ENCODE data around the gene CATSPER4. TPM values are rescaled to one million over a fixed set of nuclear protein-coding genes. Genes with fewer than 3 reads are reported as not detected.

Gene CATSPER4
- total RNA-seq, 2 donors from 2014 or later, result not detected

GRCh38 chr1:26233903-26234643, 43.7 kb downstream of the CATSPER4 start, which contains the start of gene CEP85:
CEP85 (plus strand) TSS chr1:26234200; CDS start chr1:26239784, 5,584 bp downstream.
- Mint-ChIP-seq H3K4me1 (peaks cover 15% of the 10 kb centered on the region), H3K9me3 (no peaks in the 10 kb centered on the region), H3K27me3 (no peaks in the 10 kb centered on the region), H3K27ac (peak within 1 kb of the TSS; percentile 96), H3K36me3 (ENCODE audit: low read depth) (peaks cover 14% of the 10 kb centered on the region), H3K4me3 (peak within 1 kb of the TSS; percentile 99)
- peak; percentile 96 for ATAC-seq (replicated peaks)

- peak overlapping the region; percentile 96 for H3K27ac Mint-ChIP-seq
- H3K4me1 Mint-ChIP-seq, result peaks cover 15% of the 10 kb centered on the region
- H3K4me3 Mint-ChIP-seq, result peak overlapping the region; percentile 99
- no peaks in the 10 kb centered on the region for H3K9me3 Mint-ChIP-seq
- peaks cover 18% of the 10 kb centered on the region for H3K36me3 Mint-ChIP-seq (ENCODE audit: low read depth)
- no peak for ATAC-seq (replicated peaks)
- no peaks in the 10 kb centered on the region for H3K27me3 Mint-ChIP-seq
These were observed 44.4 kb downstream of the CATSPER4 start for GRCh38 chr1:26234644-26235370.

GRCh38 chr1:26237230-26237966, 47.0 kb downstream of the CATSPER4 start:
- H3K9me3 Mint-ChIP-seq, result no peaks in the 10 kb centered on the region
- peaks cover 44% of the 10 kb centered on the region for H3K36me3 Mint-ChIP-seq (ENCODE audit: low read depth)
- H3K4me3 Mint-ChIP-seq, result peak overlapping the region; percentile 48
- H3K27ac Mint-ChIP-seq, result peak overlapping the region; percentile 21
- H3K4me1 Mint-ChIP-seq, result peaks cover 15% of the 10 kb centered on the region
- H3K27me3 Mint-ChIP-seq, result no peaks in the 10 kb centered on the region
- ATAC-seq (replicated peaks), result no peak

- ATAC-seq (replicated peaks), result no peak
- Mint-ChIP-seq H3K36me3 (ENCODE audit: low read depth) (peaks cover 69% of the 10 kb centered on the region), H3K9me3 (no peaks in the 10 kb centered on the region)
These were observed 49.5 kb downstream of the CATSPER4 start for GRCh38 chr1:26239936-26240335.

More at GRCh38 chr1:26239936-26240335, 49.5 kb downstream of the CATSPER4 start:
- Mint-ChIP-seq H3K4me1 (peaks cover 15% of the 10 kb centered on the region), H3K27ac (no peak overlapping the region), H3K4me3 (no peak overlapping the region), H3K27me3 (no peaks in the 10 kb centered on the region)

Other genes starting within 250 kb of the CATSPER4 start
- gene PAFAH2, start 192.5 kb upstream of the CATSPER4 start, total RNA-seq, result 1 to 10 TPM; 8.1 to 8.3 TPM
- gene EXTL1, start 168.8 kb upstream of the CATSPER4 start, total RNA-seq, result not detected
- gene SLC30A2, start 144.5 kb upstream of the CATSPER4 start, total RNA-seq, result not detected
- not detected for gene TRIM63, start 123.0 kb upstream of the CATSPER4 start, total RNA-seq
- gene PDIK1L, start 78.8 kb upstream of the CATSPER4 start, total RNA-seq, result 10 to 100 TPM; 11.2 to 12.3 TPM
- gene FAM110D, start 31.5 kb upstream of the CATSPER4 start, total RNA-seq, result not detected
- not detected for gene C1orf232, start 21.6 kb upstream of the CATSPER4 start, total RNA-seq
- 10 to 100 TPM; 20.4 to 52.4 TPM for gene ZNF593, start 20.7 kb upstream of the CATSPER4 start, total RNA-seq
- not detected for gene ZNF593OS, start 18.8 kb upstream of the CATSPER4 start, total RNA-seq
- 1 to 10 TPM; 2.9 to 4.6 TPM for gene CNKSR1, start 13.1 kb upstream of the CATSPER4 start, total RNA-seq
- 10 to 100 TPM; 34.8 to 37.7 TPM for gene CEP85, start 43.6 kb downstream of the CATSPER4 start, total RNA-seq
- gene SH3BGRL3, start 89.5 kb downstream of the CATSPER4 start, total RNA-seq, result 100 to 1,000 TPM; 258 to 280 TPM
- gene UBXN11, start 116.0 kb downstream of the CATSPER4 start, total RNA-seq, result 10 to 100 TPM; 17.9 to 23.2 TPM
- 100 to 1,000 TPM; 218 to 542 TPM for gene CD52, start 127.4 kb downstream of the CATSPER4 start, total RNA-seq
- gene CRYBG2, start 163.5 kb downstream of the CATSPER4 start, total RNA-seq, result 10 to 100 TPM in 1 of 2 donors, under 1 TPM in 1; 0.37 to 13.6 TPM
- not detected for gene ZNF683, start 182.1 kb downstream of the CATSPER4 start, total RNA-seq
- gene LIN28A, start 220.2 kb downstream of the CATSPER4 start, total RNA-seq, result not detected
- 10 to 100 TPM; 55.7 to 56.6 TPM for gene DHDDS, start 241.7 kb downstream of the CATSPER4 start, total RNA-seq

All from activated T-helper 17 cell treated with anti-CD3 and anti-CD28 coated beads, Interleukin-2, amount 50 U/mL, for 72 hours (primary cell).